Measurements from ENCODE around the gene PLA2G12B.

DNA sequence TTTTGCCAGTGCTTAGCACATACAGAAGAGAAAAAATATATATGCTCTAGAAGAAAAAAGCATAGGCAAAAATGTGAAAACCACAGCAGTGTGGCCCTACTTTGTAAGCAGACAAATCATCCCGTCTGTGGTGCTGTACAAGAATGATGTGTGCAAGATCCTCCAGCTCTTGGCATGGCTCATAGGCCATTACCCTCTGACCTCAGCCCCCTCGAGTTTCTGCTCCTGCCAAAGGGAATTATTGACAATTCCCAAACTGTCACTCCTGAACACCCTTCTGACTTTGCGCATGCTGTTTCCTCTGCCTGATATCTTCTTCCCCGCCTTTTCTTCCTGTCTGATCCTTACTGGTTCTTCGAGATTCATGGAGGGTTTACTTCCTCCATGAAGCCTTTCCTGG, 27.1 kb downstream of the PLA2G12B start:
- no peak for TF ChIP-seq POLR2AphosphoS5 (IDR thresholded peaks at IDR 0.05)
- TF ChIP-seq, protein P1, sequence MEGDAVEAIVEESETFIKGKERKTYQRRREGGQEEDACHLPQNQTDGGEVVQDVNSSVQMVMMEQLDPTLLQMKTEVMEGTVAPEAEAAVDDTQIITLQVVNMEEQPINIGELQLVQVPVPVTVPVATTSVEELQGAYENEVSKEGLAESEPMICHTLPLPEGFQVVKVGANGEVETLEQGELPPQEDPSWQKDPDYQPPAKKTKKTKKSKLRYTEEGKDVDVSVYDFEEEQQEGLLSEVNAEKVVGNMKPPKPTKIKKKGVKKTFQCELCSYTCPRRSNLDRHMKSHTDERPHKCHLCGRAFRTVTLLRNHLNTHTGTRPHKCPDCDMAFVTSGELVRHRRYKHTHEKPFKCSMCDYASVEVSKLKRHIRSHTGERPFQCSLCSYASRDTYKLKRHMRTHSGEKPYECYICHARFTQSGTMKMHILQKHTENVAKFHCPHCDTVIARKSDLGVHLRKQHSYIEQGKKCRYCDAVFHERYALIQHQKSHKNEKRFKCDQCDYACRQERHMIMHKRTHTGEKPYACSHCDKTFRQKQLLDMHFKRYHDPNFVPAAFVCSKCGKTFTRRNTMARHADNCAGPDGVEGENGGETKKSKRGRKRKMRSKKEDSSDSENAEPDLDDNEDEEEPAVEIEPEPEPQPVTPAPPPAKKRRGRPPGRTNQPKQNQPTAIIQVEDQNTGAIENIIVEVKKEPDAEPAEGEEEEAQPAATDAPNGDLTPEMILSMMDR (IDR thresholded peaks at IDR 0.05 in 8 of 11, conservative IDR thresholded peaks at IDR 0.05 in 3 of 11) = no peak

All from spleen (tissue), 7 donors.